Endothelial cell of umbilical vein (primary cell): ENCODE results near the gene WDPCP.

ENCODE experiments used
- EZH2 ChIP-seq: IDR thresholded peaks from 2 replicates; pipeline ENCODE4 v1.6.1; 2012; ENCODE audit warnings: borderline replicate concordance, low read depth, mild to moderate bottlenecking, moderate library complexity, low read length, inconsistent platforms; ENCODE audit not compliant: severe bottlenecking
- FOS ChIP-seq: IDR thresholded peaks from 2 replicates; pipeline ENCODE4 v1.6.1; 2011; ENCODE audit warnings: mild to moderate bottlenecking, low read length, moderate library complexity, borderline replicate concordance; ENCODE audit not compliant: insufficient read depth
- GATA2 ChIP-seq: IDR thresholded peaks from 2 replicates; pipeline ENCODE4 v1.7.0; 2011; ENCODE audit warnings: low read depth, mild to moderate bottlenecking, moderate library complexity, mixed read lengths, low read length; ENCODE audit not compliant: insufficient read length, insufficient read depth
- POLR2A ChIP-seq: IDR thresholded peaks from 2 replicates; pipeline ENCODE4 v1.6.1; 2012; ENCODE audit warnings: low read depth, mild to moderate bottlenecking, control low read depth, low read length
- POLR2AphosphoS5 ChIP-seq: IDR thresholded peaks from 2 replicates; pipeline ENCODE4 v1.6.1; 2012; ENCODE audit warnings: low read depth, mild to moderate bottlenecking, control low read depth, low read length, moderate library complexity; ENCODE audit not compliant: insufficient read depth
- TF ChIP-seq, protein P1 (sequence below), 2 donors: IDR thresholded peaks; 1 replicate in 1 of 2; 2 replicates in 1 of 2; pipeline ENCODE4 v1.5.1; 2011; ENCODE audit warnings: low read length in 2 of 2, mild to moderate bottlenecking in 2 of 2, moderate library complexity in 2 of 2, control low read depth in 1 of 2, inconsistent platforms in 1 of 2, low read depth in 1 of 2; ENCODE audit not compliant: insufficient read depth in 1 of 2; ENCODE audit errors: extremely low read depth in 1 of 2

DNA sequence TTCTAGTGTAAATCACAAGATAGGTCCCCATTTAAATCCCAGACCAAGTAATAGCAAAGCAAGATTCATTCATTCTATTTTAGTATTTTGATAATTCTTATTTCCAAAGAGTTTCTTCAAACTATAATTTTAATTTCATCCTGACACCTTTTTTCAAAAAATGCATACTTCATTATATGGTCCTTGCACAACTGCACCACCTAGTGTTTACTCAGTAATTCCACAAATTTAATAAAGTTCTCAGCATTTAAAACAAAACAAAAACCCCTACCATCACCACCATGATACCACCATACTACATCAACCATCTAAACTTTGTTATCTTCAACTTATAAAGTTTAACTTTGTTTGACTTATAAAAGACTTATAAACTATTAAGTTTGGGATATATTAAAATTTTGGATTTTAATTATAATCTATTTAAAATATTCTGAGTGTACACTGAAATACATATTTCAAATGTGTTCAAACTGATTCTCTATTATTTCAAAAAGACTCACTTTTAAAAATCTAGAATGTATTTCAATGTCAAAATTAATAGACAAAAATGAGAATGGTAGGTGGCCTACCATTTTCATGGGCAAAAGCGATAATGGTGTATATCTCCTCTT lies 44.2 kb downstream of the WDPCP start:
- TF ChIP-seq POLR2A (no peak), EZH2 (no peak), GATA2 (no peak), POLR2AphosphoS5 (no peak), FOS (no peak)
- TF ChIP-seq, protein P1, sequence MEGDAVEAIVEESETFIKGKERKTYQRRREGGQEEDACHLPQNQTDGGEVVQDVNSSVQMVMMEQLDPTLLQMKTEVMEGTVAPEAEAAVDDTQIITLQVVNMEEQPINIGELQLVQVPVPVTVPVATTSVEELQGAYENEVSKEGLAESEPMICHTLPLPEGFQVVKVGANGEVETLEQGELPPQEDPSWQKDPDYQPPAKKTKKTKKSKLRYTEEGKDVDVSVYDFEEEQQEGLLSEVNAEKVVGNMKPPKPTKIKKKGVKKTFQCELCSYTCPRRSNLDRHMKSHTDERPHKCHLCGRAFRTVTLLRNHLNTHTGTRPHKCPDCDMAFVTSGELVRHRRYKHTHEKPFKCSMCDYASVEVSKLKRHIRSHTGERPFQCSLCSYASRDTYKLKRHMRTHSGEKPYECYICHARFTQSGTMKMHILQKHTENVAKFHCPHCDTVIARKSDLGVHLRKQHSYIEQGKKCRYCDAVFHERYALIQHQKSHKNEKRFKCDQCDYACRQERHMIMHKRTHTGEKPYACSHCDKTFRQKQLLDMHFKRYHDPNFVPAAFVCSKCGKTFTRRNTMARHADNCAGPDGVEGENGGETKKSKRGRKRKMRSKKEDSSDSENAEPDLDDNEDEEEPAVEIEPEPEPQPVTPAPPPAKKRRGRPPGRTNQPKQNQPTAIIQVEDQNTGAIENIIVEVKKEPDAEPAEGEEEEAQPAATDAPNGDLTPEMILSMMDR (IDR thresholded peaks at IDR 0.05; ENCODE audit: extremely low read depth in 1 of 2, insufficient read depth in 1 of 2, low read depth in 1 of 2, low read length in 2 of 2) = peak; percentile 21 to 29
